Endodermal cell (in vitro differentiated cells): Measurements from ENCODE around the gene GRIA3. TPM values are rescaled to one million over a fixed set of nuclear protein-coding genes. Genes with fewer than 3 reads are reported as not detected.

ENCODE experiments used
- DNase-seq: peaks from one replicate; pipeline ENCODE4 v3.0.0-alpha.2; 2017
- H3K27ac ChIP-seq: 2 replicates; pipeline ENCODE4 v1.5.1; 2013; ENCODE audit warnings: mild to moderate bottlenecking, low read depth, low read length, moderate library complexity
- H3K27me3 ChIP-seq: 2 replicates; pipeline ENCODE4 v1.6.1; 2013; ENCODE audit warnings: mild to moderate bottlenecking, low read length, moderate library complexity; ENCODE audit not compliant: insufficient read depth, control insufficient read depth, poor library complexity, severe bottlenecking
- H3K36me3 ChIP-seq: 2 replicates; pipeline ENCODE4 v1.7.0; 2013; ENCODE audit warnings: mild to moderate bottlenecking, low read length, moderate library complexity; ENCODE audit not compliant: control insufficient read depth, insufficient read depth
- H3K4me1 ChIP-seq: one replicate; pipeline ENCODE4 v1.7.0; 2013; ENCODE audit warnings: low read length; ENCODE audit not compliant: control insufficient read depth, insufficient read depth
- H3K4me3 ChIP-seq: 2 replicates; pipeline ENCODE4 v1.5.1; 2013; ENCODE audit warnings: mild to moderate bottlenecking, low read length, moderate library complexity
- H3K9ac ChIP-seq: 2 replicates; pipeline ENCODE4 v1.6.1; 2013; ENCODE audit warnings: mild to moderate bottlenecking, low read length, moderate library complexity; ENCODE audit not compliant: poor library complexity, severe bottlenecking; ENCODE audit errors: extremely low read depth
- H3K9me3 ChIP-seq: 2 replicates; pipeline ENCODE4 v1.6.1; 2013; ENCODE audit warnings: mild to moderate bottlenecking, low read length, moderate library complexity; ENCODE audit not compliant: control insufficient read depth
- H3K27ac Mint-ChIP-seq: 2 replicates; pipeline ENCODE4 v1.8.0; 2020; ENCODE audit warnings: mixed read lengths
- H3K27me3 Mint-ChIP-seq: 2 replicates; pipeline ENCODE4 v1.8.0; 2021; ENCODE audit warnings: mild to moderate bottlenecking, mixed read lengths; ENCODE audit not compliant: insufficient read depth
- H3K36me3 Mint-ChIP-seq: 2 replicates; pipeline ENCODE4 v1.8.0; 2020; ENCODE audit warnings: low read depth, mixed read lengths
- H3K4me1 Mint-ChIP-seq: 2 replicates; pipeline ENCODE4 v1.8.0; 2020; ENCODE audit warnings: mixed read lengths
- H3K4me3 Mint-ChIP-seq: 2 replicates; pipeline ENCODE4 v1.8.0; 2020; ENCODE audit warnings: mild to moderate bottlenecking, moderate library complexity, mixed read lengths
- H3K9me3 Mint-ChIP-seq: 2 replicates; pipeline ENCODE4 v1.8.0; 2020; ENCODE audit warnings: mild to moderate bottlenecking, mixed read lengths
- CTCF ChIP-seq: fragments of 200-600 bp; sonication (generic); conservative IDR thresholded peaks from 2 replicates; pipeline ENCODE4 v1.5.0; 2021; ENCODE audit warnings: antibody characterized with exemption, mild to moderate bottlenecking
- WGBS, 2 experiments: methylation state at CpG; one replicate each; pipeline versions ENCODE4 v1.1.5 to v1.1.7; 2013; ENCODE audit warnings: missing lambda C conversion rate in 2 of 2, mixed read lengths in 1 of 2; ENCODE audit not compliant: insufficient coverage in 1 of 2, insufficient read length in 1 of 2; 5-methylcytosine and 5-hydroxymethylcytosine counted together
- total RNA-seq, 2 donors: library from RNA; stranded (reverse); fragmentation: NEBNext Ultra II Directional in 1 of 2; extraction: Animal tissue kit (Norgen Biotek cat#: 25700) in 1 of 2; gene quantifications; 2 replicates in 1 of 2; 3 replicates in 1 of 2; pipeline ENCODE4 v1.2.1, GENCODE V29; 2021

GRIA3 gene
- total RNA-seq, 2 donors from 2014 or later: 5.7 to 12.2 TPM

GRCh38 chrX:123271902-123272301 is 87.8 kb downstream of the GRIA3 start:
- no peak overlapping the region for H3K4me3 Mint-ChIP-seq
- Histone ChIP-seq H3K4me1 (no peaks in the 10 kb centered on the region), H3K9ac (no peak overlapping the region), H3K4me3 (no peak overlapping the region), H3K27ac (no peak overlapping the region), H3K36me3 (no peaks in the 10 kb centered on the region), H3K9me3 (no peaks in the 10 kb centered on the region), H3K27me3 (no peaks in the 10 kb centered on the region)
- peaks cover 2% of the 10 kb centered on the region for H3K4me1 Mint-ChIP-seq
- no peak for TF ChIP-seq CTCF
- no peak overlapping the region for H3K27ac Mint-ChIP-seq
- no peaks in the 10 kb centered on the region for H3K36me3 Mint-ChIP-seq
- WGBS, 2 experiments: 84% methylated on average over 2 of the region's 2 CpGs; no CpG with 5 or more reads in 1 of the 2 experiments
- peaks cover 44% of the 10 kb centered on the region for H3K9me3 Mint-ChIP-seq
- DNase-seq: no peak
- no peaks in the 10 kb centered on the region for H3K27me3 Mint-ChIP-seq

GRCh38 chrX:123272630-123273029 is 88.6 kb downstream of the GRIA3 start:
- Histone ChIP-seq H3K27ac (no peak overlapping the region), H3K4me1 (no peaks in the 10 kb centered on the region), H3K36me3 (no peaks in the 10 kb centered on the region), H3K9me3 (no peaks in the 10 kb centered on the region), H3K4me3 (no peak overlapping the region), H3K9ac (no peak overlapping the region), H3K27me3 (no peaks in the 10 kb centered on the region)
- 96% methylated on average over 3 of the region's 4 CpGs; no CpG with 5 or more reads in 1 of the 2 experiments for WGBS, 2 experiments
- no peaks in the 10 kb centered on the region for H3K27me3 Mint-ChIP-seq
- no peak overlapping the region for H3K27ac Mint-ChIP-seq
- DNase-seq: no peak
- H3K4me1 Mint-ChIP-seq: peaks cover 2% of the 10 kb centered on the region
- no peaks in the 10 kb centered on the region for H3K36me3 Mint-ChIP-seq
- no peak for TF ChIP-seq CTCF
- peaks cover 41% of the 10 kb centered on the region for H3K9me3 Mint-ChIP-seq
- H3K4me3 Mint-ChIP-seq: no peak overlapping the region

- Histone ChIP-seq H3K9me3 (no peaks in the 10 kb centered on the region), H3K9ac (no peak overlapping the region), H3K4me3 (no peak overlapping the region), H3K27me3 (no peaks in the 10 kb centered on the region), H3K36me3 (no peaks in the 10 kb centered on the region), H3K4me1 (no peaks in the 10 kb centered on the region), H3K27ac (no peak overlapping the region)
- 100% methylated on average over 1 of the region's 2 CpGs; no CpG with 5 or more reads in 1 of the 2 experiments for WGBS, 2 experiments
- no peak for DNase-seq
- no peaks in the 10 kb centered on the region for H3K36me3 Mint-ChIP-seq
- no peak overlapping the region for H3K27ac Mint-ChIP-seq
- H3K4me1 Mint-ChIP-seq: no peaks in the 10 kb centered on the region
- TF ChIP-seq CTCF: no peak
- no peaks in the 10 kb centered on the region for H3K27me3 Mint-ChIP-seq
- peaks cover 37% of the 10 kb centered on the region for H3K9me3 Mint-ChIP-seq
- no peak overlapping the region for H3K4me3 Mint-ChIP-seq
Measured at GRCh38 chrX:123274796-123275195, 90.7 kb downstream of the GRIA3 start.
